OCI-M1 (cell line): ENCODE measurements around the gene PLXNA1.

Experiments used
- DNase-seq: peaks from one replicate; lab custom pipeline; 2025; lab: John Stamatoyannopoulos, UW

Gene PLXNA1

GRCh38 chr3:127002195-127003174, 19.6 kb downstream of the PLXNA1 start:
- DNase-seq = no peak

GRCh38 chr3:127003175-127003555, 20.2 kb downstream of the PLXNA1 start:
- DNase-seq = no peak

- DNase-seq = no peak
These were observed 20.8 kb downstream of the PLXNA1 start for GRCh38 chr3:127003601-127004280.

- DNase-seq = no peak
These were observed 21.9 kb downstream of the PLXNA1 start for GRCh38 chr3:127004641-127005397.

GRCh38 chr3:127005864-127006500, 23.1 kb downstream of the PLXNA1 start:
- DNase-seq = no peak

- no peak for DNase-seq
These were observed 24.0 kb downstream of the PLXNA1 start for GRCh38 chr3:127006781-127007436.

GRCh38 chr3:127008236-127008635, 25.3 kb downstream of the PLXNA1 start:
- DNase-seq = no peak

- DNase-seq = no peak
These were observed 26.6 kb downstream of the PLXNA1 start for GRCh38 chr3:127009531-127009930.

GRCh38 chr3:127011270-127011992, 28.5 kb downstream of the PLXNA1 start:
- DNase-seq = peak; percentile 4

- no peak for DNase-seq
These were observed 29.2 kb downstream of the PLXNA1 start for GRCh38 chr3:127012091-127012490.

- no peak for DNase-seq
These were observed 30.3 kb downstream of the PLXNA1 start for GRCh38 chr3:127013181-127013580.

GRCh38 chr3:127013758-127014535, 31.0 kb downstream of the PLXNA1 start:
- DNase-seq = no peak

- no peak for DNase-seq
These were observed 31.8 kb downstream of the PLXNA1 start for GRCh38 chr3:127014536-127015281.

GRCh38 chr3:127015282-127016042, 32.5 kb downstream of the PLXNA1 start:
- DNase-seq = no peak

GRCh38 chr3:127016043-127016343, 33.1 kb downstream of the PLXNA1 start:
- no peak for DNase-seq

- no peak for DNase-seq
These were observed 33.5 kb downstream of the PLXNA1 start for GRCh38 chr3:127016461-127016860.

- DNase-seq = no peak
These were observed 34.3 kb downstream of the PLXNA1 start for GRCh38 chr3:127017229-127017628.

- DNase-seq = no peak
These were observed 34.9 kb downstream of the PLXNA1 start for GRCh38 chr3:127017781-127018180.
